ENCODE measurements around the gene FAM151B.

The FAM151B gene

GRCh38 chr5:80591352-80591751 is 103.5 kb downstream of the FAM151B start:
- no peak for DNase-seq

DNA sequence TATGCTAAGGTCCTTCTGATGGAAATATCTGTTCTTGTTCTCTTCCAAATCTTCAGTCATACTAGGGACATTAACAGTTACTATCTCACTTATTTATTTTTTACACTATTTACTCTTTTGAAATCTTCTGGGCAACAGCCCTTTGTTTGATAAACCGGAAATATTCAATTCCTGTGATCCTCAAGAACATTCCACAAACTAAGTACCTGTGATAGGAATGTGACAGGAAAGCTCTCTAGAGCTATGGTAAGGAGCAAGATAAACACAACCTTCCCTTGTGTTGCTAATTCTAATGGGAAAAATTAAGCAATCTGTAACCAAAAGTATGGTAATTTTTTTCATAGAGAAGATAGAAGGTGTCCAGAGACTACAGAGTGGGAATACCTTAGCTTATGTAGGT is 104.2 kb downstream of the FAM151B start:
- no peak for DNase-seq

All from CD4-positive, alpha-beta T cell treated with Interferon gamma for 1 hour (primary cell).